Astrocyte (in vitro differentiated cells and primary cell): ENCODE results near the gene ISOC1.

Experiments
- CTCF ChIP-seq: IDR thresholded peaks from 2 replicates; pipeline ENCODE4 v1.5.1; 2011; ENCODE audit warnings: low read depth, mild to moderate bottlenecking, inconsistent platforms, low read length, moderate library complexity; ENCODE audit not compliant: insufficient read depth
- EZH2 ChIP-seq: IDR thresholded peaks from 2 replicates; pipeline ENCODE4 v1.6.1; 2012; ENCODE audit warnings: mild to moderate bottlenecking, low read length, inconsistent platforms; ENCODE audit not compliant: insufficient read depth

DNA sequence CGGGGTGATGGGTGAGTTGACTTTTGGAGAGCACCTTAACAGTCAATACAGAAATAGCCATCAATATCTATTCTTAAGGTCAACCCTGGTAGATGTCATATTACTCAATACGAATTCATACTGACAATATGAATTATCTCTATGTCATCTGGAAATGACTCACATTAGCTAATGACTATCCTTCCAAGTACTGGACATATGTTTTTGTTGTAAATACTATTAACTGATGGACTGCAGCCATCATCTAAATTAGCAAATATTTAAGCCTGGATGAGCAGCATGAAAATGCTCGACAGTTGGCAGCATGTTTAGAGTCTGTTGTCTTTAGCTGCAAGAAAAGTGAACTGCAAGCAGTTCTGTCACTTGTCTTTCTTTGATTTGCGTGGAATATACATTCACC lies 19.6 kb upstream of the ISOC1 start:
- no peak for TF ChIP-seq CTCF
- no peak for TF ChIP-seq EZH2
